ENCODE data around the gene IGLL5.

Gene IGLL5

DNA sequence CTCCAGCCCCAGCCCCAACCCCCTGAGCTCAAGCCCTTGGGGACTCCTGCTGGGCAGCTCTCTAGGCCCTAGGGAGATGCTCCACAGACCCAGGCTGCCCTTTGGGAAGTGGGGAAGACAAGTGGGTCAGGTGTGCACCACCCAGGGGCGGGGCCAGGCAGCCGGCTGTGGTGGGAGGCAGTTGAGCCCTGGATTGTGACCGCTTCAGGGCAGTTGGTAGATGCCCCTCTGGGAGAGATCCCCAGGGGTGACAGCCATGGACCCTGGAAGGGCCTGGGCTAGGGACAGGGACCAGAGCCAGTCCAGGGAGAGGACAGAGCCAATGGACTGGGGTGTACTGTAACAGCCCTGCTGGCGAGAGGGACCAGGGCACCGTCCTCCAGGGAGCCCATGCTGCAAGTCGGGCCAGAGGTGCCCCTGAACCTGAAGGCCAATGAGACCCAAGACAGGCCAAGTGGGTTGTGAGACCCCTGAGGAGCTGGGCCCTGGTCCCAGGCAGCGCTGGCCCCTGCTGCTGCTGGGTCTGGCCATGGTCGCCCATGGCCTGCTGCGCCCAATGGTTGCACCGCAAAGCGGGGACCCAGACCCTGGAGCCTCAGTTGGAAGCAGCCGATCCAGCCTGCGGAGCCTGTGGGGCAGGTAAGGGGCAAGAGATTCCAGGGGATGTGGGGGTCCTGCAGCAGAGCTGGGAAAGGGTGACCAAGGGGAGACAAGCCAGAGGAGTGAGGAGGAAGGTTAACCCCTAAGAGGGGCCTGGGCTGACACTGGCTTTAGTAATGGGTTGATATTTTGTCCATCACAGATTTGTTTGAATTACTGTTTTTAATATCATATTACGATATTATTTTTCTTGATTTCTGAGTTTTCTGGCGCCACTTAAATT is at the start of gene IGLL5:
Gene IGLL5, plus strand, starts transcription at position 196 of the 883 bp plus-strand sequence. Its CDS starts 238 bp downstream, at position 434.
- DNase-seq, result no peak

- no peak for DNase-seq
Observed at GRCh38 chr22:22838148-22838786, 49.3 kb upstream of the IGLL5 start.

DNA sequence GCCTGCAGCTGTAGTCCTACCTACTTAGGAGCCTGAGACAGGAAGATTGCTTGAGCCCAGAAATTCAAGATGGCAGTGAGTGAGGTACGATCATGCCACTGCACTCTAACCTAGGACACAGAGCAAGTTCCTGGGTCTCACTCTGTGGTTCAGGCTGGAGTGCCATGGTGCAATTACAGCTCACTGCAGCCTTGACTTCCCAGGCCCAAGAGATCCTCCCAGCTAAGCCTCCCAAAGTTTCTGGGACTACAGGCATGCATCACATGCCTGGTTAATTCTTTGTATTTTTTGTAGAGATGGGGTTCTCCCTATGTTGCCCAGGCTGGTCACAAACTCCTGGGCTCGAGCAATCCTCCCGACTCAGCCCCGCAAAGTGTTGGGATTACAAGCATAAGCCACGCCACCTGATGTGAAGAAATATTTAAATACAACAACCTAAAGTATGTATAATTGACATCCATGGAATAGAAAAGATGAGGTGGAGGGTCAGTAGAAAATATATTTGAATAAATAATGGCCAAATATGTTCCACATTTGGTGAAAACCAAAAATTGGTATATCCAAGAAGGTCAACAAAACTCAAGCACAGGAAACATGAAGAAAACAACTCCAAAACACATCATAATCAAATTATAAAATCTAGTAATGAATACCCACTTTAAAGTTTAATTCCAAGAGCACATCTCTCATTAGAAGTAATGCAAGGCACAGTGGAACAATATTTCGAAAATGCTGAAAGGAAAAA is 47.9 kb upstream of the IGLL5 start:
- DNase-seq, result no peak

- DNase-seq, result no peak
Observed at GRCh38 chr22:22840780-22841179, 46.8 kb upstream of the IGLL5 start.

GRCh38 chr22:22841598-22841997 is 46.0 kb upstream of the IGLL5 start:
- DNase-seq, result no peak

GRCh38 chr22:22842085-22842484 is 45.5 kb upstream of the IGLL5 start:
- DNase-seq, result no peak

DNA sequence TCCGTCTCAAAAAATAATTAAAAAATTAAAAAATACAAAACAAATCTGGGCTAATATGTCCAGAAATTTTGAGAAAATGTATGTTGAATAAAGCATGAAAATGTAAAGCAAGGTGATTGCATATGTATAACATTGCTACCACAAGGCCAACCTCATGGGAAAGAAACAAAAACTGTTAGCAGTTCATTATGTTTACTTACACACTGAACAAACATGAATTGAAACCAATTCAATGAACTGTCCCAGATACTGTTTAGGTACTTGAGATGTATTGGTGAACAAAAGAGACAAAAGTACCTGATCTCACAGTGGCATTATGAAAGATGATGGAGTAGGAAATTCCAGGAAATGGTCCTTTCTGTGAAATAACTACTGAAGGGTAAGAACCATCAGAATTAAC is 43.8 kb upstream of the IGLL5 start:
- DNase-seq, result no peak

DNA sequence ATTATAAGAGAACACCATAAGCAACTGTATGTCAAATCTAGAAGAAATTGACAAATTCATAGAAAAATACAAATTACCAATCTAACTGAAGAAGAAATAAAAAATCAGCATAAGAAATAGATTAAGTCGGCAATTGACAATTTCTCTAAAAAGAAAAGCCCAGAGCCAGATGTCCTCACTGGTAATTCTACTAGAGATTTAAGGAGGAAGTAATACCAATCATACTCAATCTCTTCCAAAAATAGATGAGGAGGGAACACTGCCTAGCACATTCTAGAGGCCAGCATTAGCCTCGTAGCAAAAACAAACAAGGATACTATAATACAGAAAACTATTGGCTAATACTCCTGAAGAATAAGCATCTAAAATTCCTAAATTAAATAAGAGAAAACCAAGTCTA is 40.4 kb upstream of the IGLL5 start:
- no peak for DNase-seq

DNA sequence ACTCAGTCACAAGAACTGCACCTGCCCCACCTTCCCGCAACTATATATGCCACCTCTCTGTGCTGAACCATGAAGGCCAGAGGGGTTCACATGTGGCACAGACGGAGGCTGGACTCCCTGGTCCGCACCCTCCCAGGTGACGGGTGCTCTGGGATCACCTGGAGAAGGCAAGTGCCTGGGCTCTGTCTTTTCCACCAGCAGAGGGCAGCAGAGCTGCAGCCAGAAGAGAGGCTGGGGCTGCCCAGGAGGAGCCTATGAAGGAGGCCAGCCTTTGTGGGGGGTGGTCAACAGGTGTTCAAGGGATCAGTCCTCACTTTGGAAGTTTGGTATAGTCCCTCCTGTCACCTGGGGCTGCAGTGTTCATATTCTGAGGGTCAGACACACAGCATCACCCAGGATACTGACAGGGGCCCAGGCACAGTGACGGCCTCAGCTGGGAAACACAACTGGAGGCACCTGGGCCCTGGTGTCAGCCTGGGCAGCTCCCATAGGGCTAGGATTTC is 39.2 kb upstream of the IGLL5 start:
- DNase-seq, result peak; percentile 71

DNA sequence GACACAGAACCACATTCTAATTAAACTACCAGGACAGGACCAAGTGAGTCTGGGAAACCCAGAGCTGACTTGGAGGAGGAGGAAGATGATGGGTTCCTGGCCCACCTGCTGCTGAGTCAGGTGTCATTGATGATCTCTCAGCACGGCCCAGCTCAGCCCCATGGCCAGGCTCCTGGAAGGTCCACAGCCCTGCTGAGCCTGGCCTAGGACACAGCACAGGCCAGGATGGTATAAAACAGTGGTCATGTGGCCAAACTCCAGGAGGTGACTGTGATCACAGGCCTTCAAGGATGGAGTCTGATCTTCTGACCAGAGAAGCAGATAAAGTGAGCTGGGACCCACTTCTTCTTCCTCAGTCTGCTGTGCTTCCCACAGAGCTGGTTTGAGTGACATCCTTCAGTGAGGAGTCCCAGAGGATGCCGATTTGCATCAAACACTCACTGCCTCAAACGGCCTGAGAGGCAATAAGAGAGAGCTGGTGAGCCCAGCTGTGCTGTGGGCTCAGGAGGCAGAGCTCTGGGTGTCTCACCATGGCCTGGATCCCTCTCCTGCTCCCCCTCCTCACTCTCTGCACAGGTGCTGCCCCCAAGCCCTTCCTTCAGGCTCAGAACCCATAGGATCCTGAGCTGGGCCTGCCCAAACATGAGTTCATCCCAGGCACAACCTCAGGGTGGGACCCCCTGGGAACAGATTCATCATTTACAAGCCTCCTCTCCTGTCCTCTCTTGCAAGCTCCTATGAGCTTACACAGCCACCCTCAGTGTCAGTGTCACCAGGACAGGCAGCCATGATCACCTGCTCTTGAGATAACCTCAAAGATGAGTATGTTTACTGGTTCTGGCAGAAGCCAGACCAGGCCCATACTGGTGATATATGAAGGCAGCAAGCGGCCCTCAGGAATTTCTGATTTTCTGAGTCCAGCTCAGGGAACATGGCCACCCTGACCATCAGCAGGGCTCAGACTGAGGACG is 37.7 kb upstream of the IGLL5 start:
- DNase-seq, result no peak

GRCh38 chr22:22851969-22852368 is 35.6 kb upstream of the IGLL5 start:
- DNase-seq, result no peak

DNA sequence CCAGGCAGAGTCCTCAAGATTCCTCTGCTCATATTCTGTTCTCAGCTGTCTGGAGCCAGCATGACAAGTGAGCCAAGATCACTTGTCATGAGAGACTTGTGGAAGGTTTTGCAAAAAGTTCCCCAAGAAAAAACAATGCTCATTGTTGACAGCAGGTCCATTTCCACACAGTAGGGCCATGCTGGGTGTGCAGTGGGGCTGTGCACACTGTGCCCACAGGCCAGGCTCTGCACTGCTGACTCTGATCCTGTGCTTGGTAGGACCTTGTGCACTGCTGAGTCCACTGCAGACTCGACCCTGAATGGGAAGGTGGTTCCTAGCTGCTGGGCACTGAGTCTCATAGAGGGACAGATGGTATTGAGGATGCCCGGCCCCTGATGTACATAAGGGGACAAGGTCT is 33.9 kb upstream of the IGLL5 start:
- DNase-seq, result no peak

- DNase-seq, result no peak
Observed at GRCh38 chr22:22854466-22854865, 33.1 kb upstream of the IGLL5 start.

DNA sequence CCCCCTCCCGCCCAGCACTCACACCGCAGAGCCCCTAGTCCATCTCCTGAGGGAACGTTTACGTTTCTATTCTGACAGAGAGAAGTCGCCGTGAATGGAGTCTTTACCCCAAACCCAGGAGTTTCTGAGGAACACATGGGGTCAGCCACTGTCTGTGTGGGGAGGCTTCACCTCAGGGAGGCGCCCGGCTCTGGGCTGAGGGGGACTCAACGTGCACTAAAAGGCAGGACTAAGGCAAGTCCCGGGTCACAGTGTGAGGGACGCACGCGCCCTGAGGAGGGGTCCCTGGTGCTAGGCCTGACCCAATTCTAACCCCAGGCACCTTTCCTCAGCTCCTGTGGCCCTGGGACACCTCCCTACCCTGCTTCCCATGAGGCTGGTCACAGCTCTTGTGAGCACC is 32.5 kb upstream of the IGLL5 start:
- no peak for DNase-seq

DNA sequence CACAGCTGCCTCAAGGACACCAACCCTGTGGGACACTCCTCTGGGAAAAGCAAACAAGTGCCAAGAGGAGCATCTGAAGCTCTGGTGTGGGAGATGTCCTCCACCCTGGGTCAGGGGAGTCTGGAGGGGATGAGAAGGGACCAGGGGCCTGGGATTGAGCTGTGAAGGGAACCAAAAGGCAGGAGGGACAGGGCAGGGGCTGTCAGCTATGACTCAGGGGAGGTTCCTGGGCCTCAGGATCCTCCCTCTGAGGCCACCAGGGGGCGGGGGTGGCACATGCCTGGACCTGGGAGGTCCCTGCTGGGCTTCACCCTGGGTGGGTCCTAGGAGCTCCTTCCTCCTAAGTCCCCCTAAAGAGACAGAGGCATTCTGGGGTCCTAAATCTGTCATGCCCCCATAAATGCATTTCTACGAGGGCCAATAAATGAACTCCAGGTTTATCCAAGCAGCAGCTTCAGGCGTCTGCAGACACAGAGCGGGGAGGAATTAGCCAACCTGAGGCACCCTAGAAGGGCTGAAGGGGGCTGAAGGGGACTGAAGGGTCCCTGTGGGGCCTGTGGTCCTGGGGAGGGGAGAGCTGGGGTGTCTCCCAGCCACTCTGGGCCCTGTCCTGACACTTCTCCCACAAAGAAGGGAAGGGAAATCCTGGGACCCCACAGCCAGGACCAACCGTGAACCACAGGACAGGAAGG is 31.9 kb upstream of the IGLL5 start:
- DNase-seq, result peak; percentile 33

GRCh38 chr22:22856364-22856763 is 31.3 kb upstream of the IGLL5 start:
- no peak for DNase-seq

DNA sequence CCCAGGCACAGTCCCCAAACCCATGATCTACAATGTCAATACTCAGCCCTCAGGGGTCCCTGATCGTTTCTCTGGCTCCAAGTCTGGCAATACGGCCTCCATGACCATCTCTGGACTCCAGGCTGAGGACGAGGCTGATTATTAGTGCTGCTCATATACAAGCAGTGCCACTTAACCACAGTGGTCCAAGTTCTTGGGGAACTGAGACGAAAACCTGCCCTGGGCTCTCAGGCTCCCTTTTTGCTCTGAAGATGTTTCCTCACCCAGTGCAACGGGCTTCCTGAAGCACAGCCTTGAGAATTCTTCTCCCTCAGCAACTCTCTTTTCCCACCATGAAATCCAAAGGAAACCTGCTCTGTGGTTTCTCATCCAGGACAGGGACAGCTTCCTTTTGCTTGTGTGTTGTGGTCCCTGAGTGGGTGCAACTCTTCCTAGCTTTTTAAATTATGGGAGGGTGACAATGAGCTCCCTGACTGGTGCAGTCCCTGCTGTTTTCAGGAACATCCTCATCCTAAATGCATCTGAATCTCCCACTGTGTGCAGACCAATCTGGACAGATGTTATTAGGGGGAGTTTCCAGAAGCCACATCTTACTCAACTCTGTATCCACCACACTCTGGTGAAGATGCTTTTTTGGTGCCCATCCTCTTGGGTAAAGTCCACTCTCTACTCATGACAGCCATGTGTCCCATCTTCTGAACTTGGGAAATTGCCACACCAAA is 30.6 kb upstream of the IGLL5 start:
- DNase-seq, result no peak

DNA sequence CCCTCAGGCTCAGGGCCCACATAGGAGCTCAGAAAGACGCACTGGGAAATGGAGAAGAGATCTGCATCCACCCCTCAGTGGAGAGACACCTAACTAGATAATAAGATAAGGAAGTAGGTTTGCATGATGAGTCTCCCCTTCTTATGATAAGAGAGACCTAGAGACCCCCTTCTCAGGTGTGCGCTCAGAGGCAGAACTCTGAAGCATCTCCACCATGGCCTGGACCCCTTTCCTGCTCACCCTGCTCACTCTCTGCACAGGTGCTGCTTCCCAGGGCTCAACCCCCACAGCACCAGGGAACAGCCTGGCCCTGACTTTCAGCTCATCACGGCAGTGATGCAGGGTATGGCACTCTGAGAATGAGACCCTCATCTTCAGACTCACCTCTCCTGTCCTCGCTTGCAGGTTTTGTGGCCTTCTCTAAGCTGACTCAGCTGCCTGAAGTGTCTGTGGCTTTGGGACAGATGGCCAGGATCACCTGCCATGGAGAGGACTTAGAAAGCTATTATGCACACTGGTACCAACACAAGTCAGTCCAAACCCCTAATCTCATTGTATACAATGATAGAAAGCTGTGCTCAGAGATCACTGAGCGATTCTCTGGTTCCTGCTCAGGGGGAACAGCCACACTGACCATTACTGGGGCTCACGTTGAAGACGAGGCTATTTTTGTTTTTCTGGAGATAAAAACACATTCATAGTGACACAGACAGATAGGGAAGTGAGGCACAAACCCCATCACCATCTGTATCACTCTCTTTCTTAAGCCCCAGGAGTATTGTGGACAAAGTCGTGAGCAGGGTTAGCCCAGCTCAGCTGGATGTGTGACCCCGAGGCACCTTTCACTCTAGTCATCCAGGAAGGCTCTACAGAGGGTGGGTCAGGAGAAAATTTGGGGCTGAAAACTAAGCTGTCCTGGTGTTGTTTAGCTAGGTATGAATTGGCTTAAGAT is 29.7 kb upstream of the IGLL5 start:
- no peak for DNase-seq

- no peak for DNase-seq
Observed at GRCh38 chr22:22858559-22858937, 29.1 kb upstream of the IGLL5 start.

DNA sequence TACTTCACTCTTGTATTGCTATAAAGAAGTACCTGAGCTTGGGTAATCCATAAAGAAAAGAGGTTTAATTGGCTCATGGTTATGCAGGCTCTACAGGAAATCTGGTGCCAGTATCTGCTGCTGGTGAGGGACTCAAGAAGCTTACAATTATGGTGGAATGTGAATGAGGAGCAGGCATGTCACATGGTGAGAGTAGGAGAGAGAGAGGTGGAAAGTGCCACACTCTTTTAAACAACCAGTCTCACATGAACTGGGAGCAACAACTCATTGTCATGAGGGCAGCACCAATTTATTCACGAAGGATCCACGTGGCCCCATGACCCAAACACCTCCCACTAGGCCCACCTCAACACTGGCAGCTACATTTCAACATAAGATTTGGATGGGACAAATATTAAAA is 24.6 kb upstream of the IGLL5 start:
- no peak for DNase-seq
